PC-3 (cell line): Measurements from ENCODE around the gene IFITM5.

Source experiments
- EZH2phosphoT487 ChIP-seq: fragments of 300-600 bp; sonication (generic); IDR thresholded peaks from 2 replicates; pipeline ENCODE4 v1.6.1; 2018; ENCODE audit warnings: mild to moderate bottlenecking, antibody characterized with exemption, low read length, borderline replicate concordance
- TF ChIP-seq, protein P1 (sequence below): fragments of 300-600 bp; sonication (generic); conservative IDR thresholded peaks from 2 replicates; pipeline ENCODE4 v1.5.1; 2017; ENCODE audit warnings: antibody characterized with exemption, low read depth, mild to moderate bottlenecking, low read length

GRCh38 chr11:283405-284104, 15.8 kb downstream of the IFITM5 start:
- no peak for TF ChIP-seq EZH2phosphoT487
- TF ChIP-seq, protein P1, sequence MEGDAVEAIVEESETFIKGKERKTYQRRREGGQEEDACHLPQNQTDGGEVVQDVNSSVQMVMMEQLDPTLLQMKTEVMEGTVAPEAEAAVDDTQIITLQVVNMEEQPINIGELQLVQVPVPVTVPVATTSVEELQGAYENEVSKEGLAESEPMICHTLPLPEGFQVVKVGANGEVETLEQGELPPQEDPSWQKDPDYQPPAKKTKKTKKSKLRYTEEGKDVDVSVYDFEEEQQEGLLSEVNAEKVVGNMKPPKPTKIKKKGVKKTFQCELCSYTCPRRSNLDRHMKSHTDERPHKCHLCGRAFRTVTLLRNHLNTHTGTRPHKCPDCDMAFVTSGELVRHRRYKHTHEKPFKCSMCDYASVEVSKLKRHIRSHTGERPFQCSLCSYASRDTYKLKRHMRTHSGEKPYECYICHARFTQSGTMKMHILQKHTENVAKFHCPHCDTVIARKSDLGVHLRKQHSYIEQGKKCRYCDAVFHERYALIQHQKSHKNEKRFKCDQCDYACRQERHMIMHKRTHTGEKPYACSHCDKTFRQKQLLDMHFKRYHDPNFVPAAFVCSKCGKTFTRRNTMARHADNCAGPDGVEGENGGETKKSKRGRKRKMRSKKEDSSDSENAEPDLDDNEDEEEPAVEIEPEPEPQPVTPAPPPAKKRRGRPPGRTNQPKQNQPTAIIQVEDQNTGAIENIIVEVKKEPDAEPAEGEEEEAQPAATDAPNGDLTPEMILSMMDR = no peak
